Stimulated activated naive CD8-positive, alpha-beta T cell treated with anti-CD3 and anti-CD28 coated beads, Interleukin-15, Interleukin-2, amounts not matched to agents 100 ng/mL and 50 ng/mL, for 24 hours (primary cell): ENCODE data around the gene INTS2.

ENCODE experiments used
- H3K27ac Mint-ChIP-seq: one replicate; pipeline ENCODE4 v1.8.0; 2021; ENCODE audit warnings: mild to moderate bottlenecking, mixed read lengths
- H3K27me3 Mint-ChIP-seq: one replicate; pipeline ENCODE4 v1.8.0; 2021; ENCODE audit warnings: mixed read lengths
- H3K36me3 Mint-ChIP-seq: one replicate; pipeline ENCODE4 v1.8.0; 2021; ENCODE audit warnings: low read depth, mixed read lengths
- H3K4me1 Mint-ChIP-seq: one replicate; pipeline ENCODE4 v1.8.0; 2021; ENCODE audit warnings: low read depth, mixed read lengths
- H3K4me3 Mint-ChIP-seq: one replicate; pipeline ENCODE4 v1.8.0; 2021; ENCODE audit warnings: mild to moderate bottlenecking, mixed read lengths
- H3K9me3 Mint-ChIP-seq: one replicate; pipeline ENCODE4 v1.8.0; 2021; ENCODE audit warnings: mixed read lengths

The INTS2 gene

DNA sequence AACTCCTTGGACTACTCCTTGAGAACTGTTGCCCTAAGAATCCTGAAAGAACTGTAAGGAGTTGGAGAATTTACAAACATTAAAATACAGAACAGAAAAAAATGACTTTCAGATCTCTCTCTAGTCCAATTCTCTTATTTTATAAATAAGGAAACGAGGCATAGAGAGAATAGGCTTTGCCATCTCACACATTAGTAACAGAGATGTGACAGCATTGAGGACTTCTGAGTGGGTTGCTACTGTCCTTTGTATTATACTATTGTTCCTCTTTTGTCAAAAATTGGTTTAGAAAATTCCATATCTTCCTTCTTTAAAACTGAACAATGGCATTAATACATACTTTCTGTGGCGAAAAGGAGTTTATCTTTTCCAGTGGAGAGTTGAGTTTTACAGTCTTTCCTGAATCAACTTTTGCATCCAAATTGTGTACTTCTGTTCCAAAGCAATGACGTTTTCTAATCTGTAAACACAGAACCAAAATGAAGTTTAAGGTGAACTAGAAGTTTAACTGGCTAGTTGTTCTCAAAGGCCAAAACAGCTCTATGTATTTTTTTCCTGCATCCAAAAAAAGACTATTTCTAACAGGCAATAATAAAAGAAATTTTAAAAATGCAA is 80.9 kb downstream of the INTS2 start:
- H3K4me1 Mint-ChIP-seq = no peaks in the 10 kb centered on the region
- no peaks in the 10 kb centered on the region for H3K9me3 Mint-ChIP-seq
- H3K27ac Mint-ChIP-seq = no peak overlapping the region
- H3K4me3 Mint-ChIP-seq = no peak overlapping the region
- peaks cover 46% of the 10 kb centered on the region for H3K36me3 Mint-ChIP-seq
- H3K27me3 Mint-ChIP-seq = no peaks in the 10 kb centered on the region

DNA sequence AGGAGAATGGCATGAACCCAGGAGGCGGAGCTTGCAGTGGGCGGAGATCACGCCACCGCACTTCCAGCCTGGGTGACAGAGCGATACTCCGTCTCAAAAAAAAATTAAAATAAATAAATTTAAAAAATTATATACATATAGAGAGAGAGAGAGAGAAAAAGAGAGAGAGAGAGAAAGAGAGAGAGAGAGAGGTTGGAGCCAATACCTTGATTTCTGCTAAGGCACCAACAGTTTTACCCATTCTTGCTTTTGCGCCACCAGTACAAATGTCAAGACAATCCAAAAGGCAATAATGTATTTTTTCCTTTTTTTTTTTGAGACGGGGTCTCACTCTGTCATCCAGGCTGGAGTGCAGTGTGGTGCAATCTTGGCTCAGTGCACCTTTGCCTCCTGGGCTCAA is 81.7 kb downstream of the INTS2 start:
- H3K36me3 Mint-ChIP-seq = peaks cover 50% of the 10 kb centered on the region
- H3K9me3 Mint-ChIP-seq = no peaks in the 10 kb centered on the region
- H3K27me3 Mint-ChIP-seq = no peaks in the 10 kb centered on the region
- no peaks in the 10 kb centered on the region for H3K4me1 Mint-ChIP-seq
- H3K4me3 Mint-ChIP-seq = no peak overlapping the region
- H3K27ac Mint-ChIP-seq = no peak overlapping the region

DNA sequence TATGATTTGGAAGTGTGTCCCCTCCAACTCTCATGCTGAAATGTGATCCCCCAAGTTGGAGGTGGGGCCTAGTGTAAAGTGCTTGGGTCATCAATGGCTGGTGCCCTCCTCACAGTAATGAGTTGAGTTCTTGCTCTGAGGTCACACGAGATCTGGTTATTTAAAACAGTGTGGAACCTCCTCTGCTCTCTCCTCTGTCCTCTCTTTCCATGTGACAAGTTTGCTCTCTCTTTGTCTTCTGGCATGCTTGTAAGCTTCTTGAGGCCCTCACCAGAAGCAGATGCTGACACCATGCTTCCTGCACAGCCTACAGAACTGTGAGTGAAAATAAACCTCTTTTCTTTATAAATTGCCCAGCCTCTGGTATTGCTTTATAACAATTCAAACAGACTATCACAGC is 84.3 kb downstream of the INTS2 start:
- Mint-ChIP-seq H3K27ac (no peak overlapping the region), H3K9me3 (no peaks in the 10 kb centered on the region), H3K4me3 (no peak overlapping the region), H3K36me3 (peaks cover 50% of the 10 kb centered on the region), H3K27me3 (no peaks in the 10 kb centered on the region), H3K4me1 (no peaks in the 10 kb centered on the region)

DNA sequence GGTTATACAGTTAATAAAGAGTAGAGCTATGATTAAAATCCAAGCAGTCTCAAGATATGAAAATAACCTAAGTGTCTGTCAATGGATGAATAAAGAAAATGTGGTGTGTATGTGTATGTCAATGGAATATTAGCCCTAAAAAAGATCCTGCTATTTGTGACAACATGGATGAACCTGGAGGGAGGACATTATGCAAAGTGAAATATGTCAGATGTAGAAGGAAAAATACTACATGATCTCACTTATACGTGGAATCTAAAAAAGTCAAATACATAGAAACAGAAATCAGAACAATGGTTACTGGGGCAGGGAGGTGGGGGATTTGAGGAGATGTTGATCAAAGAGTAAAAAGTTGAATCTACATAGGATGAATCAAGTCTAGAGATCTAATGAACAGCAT is 84.9 kb downstream of the INTS2 start:
- Mint-ChIP-seq H3K27ac (no peak overlapping the region), H3K4me3 (no peak overlapping the region), H3K4me1 (no peaks in the 10 kb centered on the region), H3K9me3 (no peaks in the 10 kb centered on the region), H3K27me3 (no peaks in the 10 kb centered on the region), H3K36me3 (peaks cover 50% of the 10 kb centered on the region)

DNA sequence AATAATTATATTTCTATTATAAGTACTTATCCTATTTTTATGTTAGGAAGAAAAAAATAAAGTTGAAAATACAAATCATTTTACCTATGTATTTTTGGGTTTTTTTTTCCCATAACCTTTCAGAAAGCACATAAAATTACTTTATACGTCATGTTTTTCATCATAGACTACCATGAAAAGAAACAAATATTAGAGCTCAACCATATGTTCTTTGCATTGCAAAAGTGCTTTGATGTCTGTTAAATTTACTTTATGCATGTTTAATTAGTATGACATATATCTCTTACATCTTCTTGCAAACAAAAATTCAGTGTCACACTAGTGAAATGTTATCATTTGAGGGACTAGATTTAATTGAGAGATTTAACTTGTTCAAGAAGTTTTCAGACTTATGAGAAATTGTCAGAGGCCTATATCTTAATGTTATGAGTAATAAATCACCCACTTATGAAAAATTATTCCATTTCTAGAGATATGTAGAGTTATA is 88.4 kb downstream of the INTS2 start:
- H3K36me3 Mint-ChIP-seq = peaks cover 26% of the 10 kb centered on the region
- H3K4me3 Mint-ChIP-seq = no peak overlapping the region
- H3K4me1 Mint-ChIP-seq = no peaks in the 10 kb centered on the region
- H3K9me3 Mint-ChIP-seq = no peaks in the 10 kb centered on the region
- no peak overlapping the region for H3K27ac Mint-ChIP-seq
- H3K27me3 Mint-ChIP-seq = no peaks in the 10 kb centered on the region

DNA sequence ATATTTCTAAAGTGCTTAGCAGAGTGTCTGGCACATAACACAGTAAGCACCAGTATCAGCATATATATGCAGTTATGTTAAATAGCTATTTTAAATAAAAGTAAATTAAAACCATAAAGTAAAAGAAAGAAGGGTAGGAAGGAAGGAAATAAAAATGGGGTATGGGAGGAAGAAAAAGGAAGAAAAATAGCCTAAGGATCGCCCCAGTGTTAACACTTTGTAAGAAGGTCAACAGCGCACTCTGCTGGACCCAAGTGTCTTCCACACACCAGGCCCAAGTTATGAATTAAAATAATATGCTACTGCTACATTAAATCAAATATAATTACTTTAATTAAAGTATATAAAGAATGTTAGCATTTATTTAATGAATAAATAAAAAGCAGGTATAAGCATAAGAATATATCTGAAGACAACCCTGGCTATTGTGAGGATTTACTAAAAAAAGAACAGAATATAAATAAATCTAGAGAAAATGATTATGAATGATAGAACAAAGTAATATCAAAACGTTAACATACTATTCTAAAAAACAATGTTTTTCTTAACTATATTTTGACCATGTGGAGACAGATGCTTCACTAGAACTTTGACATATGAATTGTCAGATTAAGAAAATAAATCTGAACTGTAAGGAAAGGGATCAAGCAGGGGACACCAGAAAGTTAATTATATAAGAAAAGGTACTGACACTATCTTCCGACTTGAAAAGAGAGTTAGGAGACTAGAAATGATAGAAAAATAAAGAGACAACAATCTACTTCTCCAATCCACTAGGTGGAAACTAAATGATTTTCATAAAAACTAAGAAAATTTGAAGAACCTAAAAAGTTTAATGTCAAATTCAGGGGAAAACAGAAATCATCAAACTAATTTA is 90.4 kb downstream of the INTS2 start:
- H3K36me3 Mint-ChIP-seq = peaks cover 15% of the 10 kb centered on the region
- no peaks in the 10 kb centered on the region for H3K9me3 Mint-ChIP-seq
- H3K27me3 Mint-ChIP-seq = no peaks in the 10 kb centered on the region
- H3K4me1 Mint-ChIP-seq = no peaks in the 10 kb centered on the region
- H3K4me3 Mint-ChIP-seq = no peak overlapping the region
- no peak overlapping the region for H3K27ac Mint-ChIP-seq

DNA sequence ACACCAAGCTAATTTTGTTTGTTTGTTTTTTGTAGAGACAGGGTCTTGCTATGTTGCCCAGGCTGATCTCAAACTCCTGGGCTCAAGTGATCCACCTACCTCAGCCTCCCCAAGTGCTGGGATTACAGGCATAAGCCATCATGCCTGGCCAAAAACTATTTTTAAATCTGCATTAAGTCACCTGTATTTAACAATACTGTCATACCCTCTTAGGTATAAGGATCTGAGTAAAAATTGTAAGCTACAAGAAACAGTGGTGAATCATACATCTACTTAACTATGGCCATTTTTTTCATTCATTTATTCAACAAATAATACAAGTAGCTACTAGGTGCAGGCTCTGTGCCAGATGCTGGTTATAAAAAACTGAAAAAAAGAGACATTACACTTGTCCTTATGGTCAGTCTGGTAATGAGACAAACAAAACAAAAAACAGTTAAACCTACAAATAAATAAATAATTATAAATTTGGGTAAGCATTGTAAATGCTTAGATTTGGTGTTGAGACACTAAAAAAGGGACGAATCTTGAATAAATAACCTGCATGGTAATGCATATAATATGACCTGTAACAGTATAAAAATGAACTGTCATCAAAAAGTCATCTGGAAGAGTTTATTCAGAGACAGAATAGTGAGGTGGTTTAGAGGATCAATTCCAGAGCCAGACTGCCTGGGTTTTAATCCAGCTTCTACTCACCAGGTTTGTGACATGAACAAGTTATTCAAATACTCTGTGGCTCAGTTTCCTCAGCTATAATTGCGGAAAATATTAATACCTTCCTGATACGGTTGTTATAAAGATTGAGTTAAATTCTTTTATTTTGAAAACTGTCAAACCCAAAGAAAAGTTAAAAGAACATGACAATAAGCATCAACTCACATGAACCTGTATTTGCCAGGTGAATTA is 91.3 kb downstream of the INTS2 start:
- Mint-ChIP-seq H3K27me3 (no peaks in the 10 kb centered on the region), H3K4me1 (no peaks in the 10 kb centered on the region), H3K36me3 (peaks cover 10% of the 10 kb centered on the region), H3K9me3 (no peaks in the 10 kb centered on the region), H3K27ac (no peak overlapping the region), H3K4me3 (no peak overlapping the region)

DNA sequence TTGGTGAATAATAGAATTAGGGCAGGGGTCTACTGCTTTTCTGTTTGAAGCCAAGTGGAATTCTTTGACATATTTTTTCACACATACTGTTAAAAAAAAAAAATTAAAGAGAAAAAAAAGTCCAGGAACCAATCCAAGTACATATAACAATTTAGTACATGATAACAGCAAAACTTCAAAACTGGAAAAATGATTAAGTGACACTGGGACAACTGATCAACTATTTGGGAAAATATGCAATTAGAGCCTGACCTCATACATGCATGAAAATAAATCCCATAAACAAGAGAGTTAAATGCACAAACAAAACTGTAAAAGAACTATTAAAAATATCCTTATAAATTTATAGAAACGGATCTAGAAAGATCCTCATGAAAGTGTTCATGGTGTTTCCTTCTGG is 92.2 kb downstream of the INTS2 start:
- H3K9me3 Mint-ChIP-seq = no peaks in the 10 kb centered on the region
- peaks cover 4% of the 10 kb centered on the region for H3K36me3 Mint-ChIP-seq
- no peaks in the 10 kb centered on the region for H3K4me1 Mint-ChIP-seq
- no peak overlapping the region for H3K4me3 Mint-ChIP-seq
- no peaks in the 10 kb centered on the region for H3K27me3 Mint-ChIP-seq
- no peak overlapping the region for H3K27ac Mint-ChIP-seq

DNA sequence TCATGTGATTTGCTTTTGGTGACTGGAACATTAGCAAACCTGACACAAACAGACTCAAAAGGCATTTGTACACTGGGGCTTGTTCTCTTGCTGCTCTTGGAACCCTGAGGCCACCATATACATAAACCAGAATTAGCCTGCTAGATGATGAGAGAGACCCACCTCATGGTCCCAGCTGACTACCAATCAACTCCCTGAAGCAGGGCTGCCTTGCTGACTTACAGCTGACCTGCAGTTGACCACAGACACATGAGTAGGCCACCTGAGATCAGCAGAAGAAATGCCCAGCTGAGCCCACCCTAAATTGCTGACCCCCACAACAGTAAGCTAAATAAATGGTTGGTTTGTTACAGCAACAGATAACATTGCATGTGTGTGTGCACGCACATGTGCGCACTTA is 93.2 kb downstream of the INTS2 start:
- H3K4me1 Mint-ChIP-seq = no peaks in the 10 kb centered on the region
- H3K4me3 Mint-ChIP-seq = no peak overlapping the region
- no peaks in the 10 kb centered on the region for H3K27me3 Mint-ChIP-seq
- H3K36me3 Mint-ChIP-seq = peaks cover 4% of the 10 kb centered on the region
- no peak overlapping the region for H3K27ac Mint-ChIP-seq
- H3K9me3 Mint-ChIP-seq = no peaks in the 10 kb centered on the region

DNA sequence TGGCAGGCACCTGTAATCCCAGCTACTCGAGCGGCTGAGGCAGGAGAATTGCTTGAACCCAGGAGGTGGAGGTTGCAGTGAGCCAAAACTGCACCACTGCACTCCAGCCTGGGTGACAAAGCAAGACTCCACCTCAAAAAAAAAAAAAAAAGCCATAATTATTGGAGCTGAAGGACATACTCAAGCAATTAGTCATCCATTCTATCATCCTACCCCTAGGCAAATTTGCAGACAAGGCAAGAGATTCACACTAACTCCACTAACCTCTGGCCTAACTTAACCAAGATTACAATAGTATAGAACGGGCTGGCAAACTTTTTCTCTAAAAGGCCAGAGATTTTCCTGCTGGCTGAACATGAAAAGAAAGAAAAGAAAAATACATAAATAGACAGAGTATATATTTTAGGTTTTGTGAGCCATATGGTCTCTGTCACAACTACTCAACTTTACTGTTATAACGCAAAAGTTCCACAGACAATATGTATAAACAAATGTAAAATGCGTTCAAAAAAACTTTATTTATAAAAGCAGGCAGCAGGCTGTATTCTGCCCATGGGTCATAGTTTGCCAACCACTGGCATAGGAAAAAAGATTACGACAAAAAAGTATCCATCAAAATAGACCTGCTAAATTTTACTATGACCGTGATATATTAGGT is 94.1 kb downstream of the INTS2 start:
- Mint-ChIP-seq H3K9me3 (no peaks in the 10 kb centered on the region), H3K4me1 (no peaks in the 10 kb centered on the region), H3K27me3 (no peaks in the 10 kb centered on the region), H3K4me3 (no peak overlapping the region), H3K36me3 (no peaks in the 10 kb centered on the region), H3K27ac (no peak overlapping the region)

DNA sequence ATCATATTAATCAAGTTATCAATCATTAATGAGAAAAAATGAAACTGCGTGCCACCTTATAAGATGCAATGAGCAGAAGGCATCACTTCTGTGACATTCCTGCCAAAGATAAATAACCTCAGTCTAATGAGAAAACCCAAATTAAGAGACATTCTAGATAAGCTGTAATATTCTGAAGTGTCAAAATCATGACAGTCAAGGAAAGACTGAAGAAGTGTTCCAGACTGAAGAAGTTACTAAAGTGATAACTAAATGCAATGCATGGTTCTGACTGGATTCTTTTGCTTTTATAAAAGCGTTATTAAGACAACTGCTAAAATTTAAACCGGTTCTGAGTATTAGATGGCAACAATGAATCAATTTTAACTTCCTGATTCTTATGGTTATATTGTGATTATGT is 95.3 kb downstream of the INTS2 start:
- Mint-ChIP-seq H3K36me3 (peaks cover 8% of the 10 kb centered on the region), H3K27ac (no peak overlapping the region), H3K4me3 (no peak overlapping the region), H3K4me1 (no peaks in the 10 kb centered on the region), H3K9me3 (peaks cover 4% of the 10 kb centered on the region), H3K27me3 (no peaks in the 10 kb centered on the region)

DNA sequence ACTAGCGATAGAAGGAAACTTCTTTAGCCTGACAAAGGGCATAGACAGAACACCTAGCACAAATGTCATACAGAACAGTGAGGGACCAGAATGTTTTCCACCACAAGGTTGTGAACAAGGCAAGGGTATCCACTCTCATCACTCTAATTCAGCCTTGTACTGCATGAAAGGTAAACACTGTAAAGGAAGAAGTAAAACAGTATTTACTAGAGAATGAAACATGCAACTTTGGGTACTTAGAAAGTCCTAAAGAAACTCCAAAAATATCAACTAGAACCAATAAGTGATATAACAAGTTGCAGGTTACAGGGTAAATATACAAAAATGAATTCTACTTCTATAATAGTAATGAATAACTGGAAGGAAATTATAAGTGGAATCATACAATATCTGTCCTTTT is 96.7 kb downstream of the INTS2 start:
- Mint-ChIP-seq H3K27ac (no peak overlapping the region), H3K4me1 (no peaks in the 10 kb centered on the region), H3K27me3 (no peaks in the 10 kb centered on the region), H3K4me3 (no peak overlapping the region), H3K36me3 (peaks cover 18% of the 10 kb centered on the region), H3K9me3 (peaks cover 8% of the 10 kb centered on the region)

DNA sequence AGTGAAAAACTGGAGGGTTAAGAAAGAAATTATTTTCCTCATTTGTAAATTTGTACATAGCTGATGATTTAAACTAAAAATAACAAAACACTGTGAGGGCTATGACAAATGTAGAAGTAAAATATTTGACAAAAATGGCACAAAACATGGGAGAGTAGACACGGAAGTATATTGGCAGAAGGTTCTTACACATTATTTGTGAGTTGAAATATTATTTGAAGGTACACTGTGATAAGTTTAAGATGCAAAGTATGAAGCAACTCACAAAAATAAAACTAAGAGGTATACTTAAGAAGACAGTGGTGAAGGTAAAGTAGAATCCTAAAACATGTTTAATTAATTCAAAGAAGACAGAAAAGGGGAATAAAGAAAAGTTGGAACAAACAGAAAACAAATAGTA is 99.1 kb downstream of the INTS2 start:
- no peak overlapping the region for H3K4me3 Mint-ChIP-seq
- H3K27me3 Mint-ChIP-seq = no peaks in the 10 kb centered on the region
- no peaks in the 10 kb centered on the region for H3K4me1 Mint-ChIP-seq
- H3K36me3 Mint-ChIP-seq = peaks cover 25% of the 10 kb centered on the region
- H3K27ac Mint-ChIP-seq = no peak overlapping the region
- peaks cover 8% of the 10 kb centered on the region for H3K9me3 Mint-ChIP-seq

DNA sequence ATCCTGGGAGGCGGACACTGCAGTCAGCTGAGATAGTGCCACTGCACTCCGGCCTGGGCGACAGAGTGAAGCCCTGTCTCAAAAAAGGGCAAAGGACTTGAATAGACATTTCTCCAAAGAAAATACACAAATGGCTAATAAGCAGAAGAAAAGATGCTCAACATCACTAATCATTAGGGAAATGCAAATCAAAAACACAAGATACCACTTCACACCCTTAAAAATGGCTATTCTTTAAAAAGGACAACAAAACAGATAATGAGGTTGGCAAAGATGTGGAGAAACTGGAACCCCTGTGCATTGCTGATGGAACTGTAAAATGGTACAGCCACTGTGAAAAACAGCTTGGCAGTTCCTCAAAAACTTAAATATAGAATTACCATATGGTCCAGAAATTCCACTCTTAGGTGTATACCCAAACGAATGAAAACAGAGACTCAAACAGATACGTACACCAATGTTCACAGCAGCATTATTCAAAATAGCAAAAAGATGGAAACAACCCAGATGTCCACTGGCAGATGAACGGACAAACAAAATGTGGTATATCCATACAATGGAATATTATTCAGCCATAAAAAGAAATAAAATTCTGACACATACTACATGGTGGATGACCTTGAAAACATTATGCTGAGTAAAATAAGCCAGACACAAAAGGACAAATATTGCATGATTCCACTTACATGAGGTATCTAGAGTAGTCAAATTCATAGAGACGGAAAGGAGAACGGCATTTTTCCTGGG is 100.0 kb downstream of the INTS2 start:
- Mint-ChIP-seq H3K9me3 (peaks cover 8% of the 10 kb centered on the region), H3K4me3 (no peak overlapping the region), H3K27me3 (no peaks in the 10 kb centered on the region), H3K4me1 (no peaks in the 10 kb centered on the region), H3K27ac (no peak overlapping the region), H3K36me3 (peaks cover 29% of the 10 kb centered on the region)
